Posterior vena cava (tissue), 2 donors: ENCODE results near the gene FFAR2. TPM values are rescaled to one million over a fixed set of nuclear protein-coding genes. Genes with fewer than 3 reads are reported as not detected.
A peak's percentile ranks its signal among the peaks of the same experiment; 100 is the strongest.
"Not testable (repeated sequence)": the region's sequence is repeated elsewhere in the genome, so short reads cannot be mapped to it uniquely, and the experiment has no call there.

Source experiments
- DNase-seq: peaks from one replicate; pipeline ENCODE4 v3.0.0-alpha.2; 2020; ENCODE audit warnings: low spot score
- intact Hi-C, 2 donors: fragments of 100-400 bp; cut with DNase I; formaldehyde crosslinking; loops; one replicate each; pipeline versions ENCODE4 v1.14.1 to v1.14.2; 2022 to 2023
- total RNA-seq, 2 donors: library from RNA; stranded (reverse); fragmentation: NEBNext Ultra II Directional; extraction: Animal tissue kit (Norgen Biotek cat#: 25700); gene quantifications; one replicate each; pipeline ENCODE4 v1.2.1, GENCODE V29; 2021
- donor health status: DM: yes; HTN: yes; CAD: no.
- donor health status: DM: yes; HTN: yes; CAD: no.

FFAR2 gene
- total RNA-seq, 2 donors from 2014 or later, result 0.95 to 1.8 TPM

DNA sequence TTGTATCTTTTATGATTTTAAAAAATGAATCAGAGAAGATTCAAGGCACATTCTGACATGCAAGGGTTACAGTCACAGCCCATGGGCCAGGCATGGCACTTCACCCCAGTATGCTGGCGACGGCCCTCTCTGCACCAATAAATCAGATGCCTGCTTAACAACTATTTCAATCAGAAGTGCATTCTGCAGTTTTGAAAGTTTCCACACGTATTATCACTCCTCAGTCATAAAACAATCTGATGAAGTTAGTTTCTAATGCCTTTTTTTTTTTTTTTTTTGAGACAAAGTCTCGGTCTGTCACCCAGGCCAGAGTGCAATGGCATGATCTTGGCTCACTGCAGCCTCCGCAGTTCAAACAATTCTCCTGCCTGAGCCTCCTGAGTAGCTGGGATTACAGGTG lies 28.3 kb upstream of the FFAR2 start:
- peak; percentile 14 for DNase-seq
- intact Hi-C loops, result no loop called here

DNA sequence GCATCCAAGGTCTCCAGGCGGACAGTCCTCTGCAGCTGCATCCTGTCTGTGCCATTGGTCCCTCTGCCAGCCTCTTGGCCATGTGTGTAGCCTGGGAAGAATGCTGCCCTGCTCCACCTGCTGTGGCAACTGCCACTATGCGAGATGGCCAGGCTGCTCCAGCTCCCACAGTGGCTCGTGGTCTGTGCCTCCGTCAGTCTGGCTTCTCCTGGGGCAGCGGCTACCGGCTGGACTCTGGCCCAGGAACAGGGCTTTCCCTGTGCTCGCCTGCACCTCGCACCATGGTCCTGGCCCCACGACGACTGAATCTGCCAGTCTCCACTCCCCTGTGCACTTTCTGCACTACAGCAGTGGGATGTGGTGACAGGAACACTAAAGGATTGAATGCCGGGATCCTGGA lies 26.7 kb upstream of the FFAR2 start:
- DNase-seq, result peak; percentile 52

DNA sequence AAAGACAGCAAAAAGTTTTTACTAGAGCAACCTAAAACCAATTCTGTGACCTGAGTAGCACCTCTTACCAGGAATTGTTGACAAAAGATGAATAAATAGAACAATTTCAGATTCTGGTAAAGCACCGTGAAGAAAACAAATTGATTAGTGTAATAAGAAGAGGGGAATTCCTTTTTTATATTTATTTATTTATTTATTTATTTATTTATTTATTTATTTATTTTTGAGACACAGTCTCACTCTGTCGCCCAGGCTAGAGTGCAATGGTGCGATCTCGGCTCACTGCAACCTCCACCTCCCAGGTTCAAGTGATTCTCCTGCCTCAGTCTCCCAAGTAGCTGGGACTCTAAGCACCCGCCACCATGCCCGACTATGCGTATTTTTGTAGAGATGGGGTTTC lies 24.7 kb upstream of the FFAR2 start:
- intact Hi-C loops, DNase-seq: not testable (repeated sequence)

More for the DNA sequence above, 26.7 kb upstream of the FFAR2 start:
- intact Hi-C loops, result no loop called here

DNA sequence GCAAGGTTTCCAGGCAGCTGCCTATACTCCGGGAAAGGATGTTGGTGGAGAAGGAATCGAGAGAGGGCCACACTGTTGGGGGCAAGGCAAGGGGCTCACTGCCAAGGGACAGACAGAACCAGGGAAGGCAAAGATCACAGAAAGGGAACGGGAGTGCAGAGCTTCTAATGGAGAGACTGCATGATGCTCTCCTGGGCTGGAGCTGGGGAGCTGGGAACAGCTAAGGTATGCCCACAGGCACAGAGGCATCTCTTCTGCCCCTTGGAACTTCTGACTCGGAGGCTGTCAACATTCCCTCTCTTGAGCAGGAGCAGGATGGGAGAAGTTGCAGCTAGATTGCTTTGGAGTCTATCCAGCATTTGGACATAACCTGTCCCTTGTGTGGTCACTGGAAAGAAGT lies 22.4 kb upstream of the FFAR2 start:
- intact Hi-C loops, result no loop called here
- peak; percentile 62 for DNase-seq

DNA sequence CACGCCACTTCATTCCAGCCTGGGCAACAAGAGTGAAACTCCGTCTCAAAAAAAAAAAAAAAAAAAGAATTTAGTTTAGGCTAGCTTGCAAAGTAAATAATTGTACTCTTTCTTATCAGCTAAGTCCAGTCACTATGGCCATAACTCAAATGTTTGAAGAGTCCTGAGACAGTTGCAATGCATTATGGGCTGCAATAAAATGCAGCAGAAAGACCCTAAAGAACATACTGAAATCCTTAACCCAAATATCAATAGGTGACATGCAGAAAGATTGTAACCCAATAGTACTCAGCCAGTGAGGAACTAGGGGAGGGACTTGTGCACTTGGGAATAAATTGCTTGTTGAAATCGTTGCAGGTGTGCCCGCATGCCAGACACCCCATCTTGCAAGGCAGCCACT lies 20.9 kb upstream of the FFAR2 start:
- intact Hi-C loops, result no loop called here
- DNase-seq, result no peak

DNA sequence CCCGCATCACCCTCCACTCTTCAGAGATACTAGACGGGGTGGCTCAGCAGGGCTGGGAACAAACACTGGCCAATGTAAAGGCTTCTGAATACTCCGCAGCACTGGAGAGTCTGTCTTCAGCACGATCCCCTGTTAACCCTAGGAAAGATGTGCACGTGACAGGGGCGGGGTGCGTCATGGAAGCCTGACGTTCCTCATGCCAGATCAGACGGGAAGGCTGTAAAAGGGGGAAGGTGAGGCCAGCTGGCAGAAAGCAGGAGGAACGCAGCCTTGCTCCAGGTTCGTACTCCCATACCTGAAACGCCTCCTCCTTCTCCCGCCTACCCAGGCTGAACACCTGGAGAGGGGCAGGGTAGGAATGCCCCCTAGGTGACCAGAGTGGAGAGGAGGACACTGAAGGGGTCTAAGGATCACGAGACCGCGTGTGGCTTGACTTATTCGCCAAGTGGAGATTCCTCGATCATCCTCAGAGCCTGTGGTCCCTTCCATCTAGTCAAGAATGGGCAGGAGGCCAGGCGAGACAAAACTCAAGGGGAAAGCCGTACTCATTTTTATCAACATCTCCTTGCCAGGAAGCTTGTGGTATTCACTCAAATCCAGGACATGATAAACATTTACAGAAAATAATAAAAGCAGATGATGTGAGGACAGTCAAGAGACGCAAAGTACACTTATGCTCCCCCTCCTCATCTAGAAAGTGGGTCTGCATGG lies 18.2 kb upstream of the FFAR2 start:
- intact Hi-C loops, result no loop called here
- no peak for DNase-seq

DNA sequence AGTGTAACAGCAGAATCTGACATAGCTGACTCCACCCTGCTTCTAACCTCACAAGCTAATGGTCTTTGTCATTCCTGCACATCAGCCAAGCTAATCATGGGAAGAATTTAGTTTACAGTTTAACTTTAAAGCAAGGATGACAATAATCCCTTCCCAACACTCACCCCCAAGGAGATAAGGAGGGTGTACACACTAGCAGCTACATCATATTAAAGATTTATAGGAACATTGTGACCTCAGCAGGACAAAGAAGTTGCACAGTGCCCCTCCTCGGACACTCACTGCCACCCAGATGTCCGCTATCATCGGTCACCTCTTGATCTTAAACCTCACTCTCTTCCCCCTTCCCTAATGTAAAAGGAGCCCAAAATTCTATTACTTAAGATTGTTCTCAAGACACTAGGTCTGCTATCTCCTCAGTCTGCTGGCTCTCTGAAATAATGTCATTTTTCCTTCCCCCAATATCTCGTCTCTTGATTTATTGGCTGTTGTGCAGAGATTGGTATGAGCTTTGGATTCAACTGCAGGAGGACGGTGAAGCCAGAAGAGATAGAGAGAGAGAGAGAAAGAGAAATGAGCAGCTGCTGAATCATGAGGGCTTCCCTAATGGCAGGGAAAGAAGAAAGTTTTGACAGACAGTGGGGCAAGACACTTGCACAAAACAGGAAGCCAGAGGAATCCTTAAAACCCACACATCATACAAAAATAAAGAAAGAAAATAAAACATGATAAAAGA lies 17.5 kb upstream of the FFAR2 start:
- intact Hi-C loops, result no loop called here
- DNase-seq, result no peak

DNA sequence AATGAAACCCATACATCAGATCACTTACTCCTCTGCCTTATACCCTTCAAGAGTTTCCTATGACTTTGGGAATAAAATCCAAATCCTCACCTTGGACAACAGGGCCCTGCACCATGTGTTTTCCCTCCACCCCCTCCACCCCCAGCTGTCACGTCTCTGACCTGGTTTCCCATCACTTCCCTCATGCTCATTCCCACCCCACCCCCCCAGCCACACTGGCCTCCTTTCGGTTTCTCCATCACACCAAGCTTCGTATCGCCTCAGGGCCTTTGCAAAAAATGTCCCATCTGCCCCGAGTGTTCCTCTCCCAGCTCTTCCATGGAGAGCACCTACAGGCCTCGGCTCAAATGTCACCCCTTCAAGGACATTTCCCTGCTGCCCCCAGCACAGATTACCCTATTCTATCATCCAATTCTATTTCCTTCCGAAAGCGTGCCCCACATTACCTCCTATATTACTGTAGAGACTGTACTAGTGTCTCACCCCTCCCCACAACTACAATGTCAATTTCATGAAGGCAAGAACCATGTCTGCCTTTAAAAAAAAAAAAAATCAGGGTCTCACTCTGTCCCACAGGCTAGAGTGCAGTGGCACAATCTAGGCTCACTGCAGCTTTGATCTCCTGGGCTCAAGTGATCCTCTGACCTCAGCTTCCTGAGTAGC lies 16.8 kb upstream of the FFAR2 start:
- intact Hi-C loops, result no loop called here
- DNase-seq, result no peak

DNA sequence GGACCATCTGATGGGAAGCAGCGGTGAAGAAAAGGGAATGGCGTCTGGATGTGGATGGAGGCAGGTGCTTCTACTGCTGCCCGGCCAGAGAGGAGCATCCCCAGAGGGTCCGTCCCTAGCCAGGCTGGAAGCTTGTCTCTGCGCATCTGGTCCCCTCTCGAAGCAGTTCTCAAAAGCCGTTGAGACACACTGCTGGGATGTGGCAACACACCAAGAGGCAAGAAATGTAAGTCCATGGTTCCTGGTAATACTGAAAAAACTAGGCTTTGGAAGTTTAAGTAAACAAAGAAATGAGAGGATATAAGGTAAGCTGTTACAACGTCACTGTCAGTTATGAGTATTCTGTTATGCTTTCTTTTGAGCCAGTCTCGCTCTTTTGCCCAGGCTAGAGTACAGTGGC lies 15.1 kb upstream of the FFAR2 start:
- intact Hi-C loops, result no loop called here
- no peak for DNase-seq

DNA sequence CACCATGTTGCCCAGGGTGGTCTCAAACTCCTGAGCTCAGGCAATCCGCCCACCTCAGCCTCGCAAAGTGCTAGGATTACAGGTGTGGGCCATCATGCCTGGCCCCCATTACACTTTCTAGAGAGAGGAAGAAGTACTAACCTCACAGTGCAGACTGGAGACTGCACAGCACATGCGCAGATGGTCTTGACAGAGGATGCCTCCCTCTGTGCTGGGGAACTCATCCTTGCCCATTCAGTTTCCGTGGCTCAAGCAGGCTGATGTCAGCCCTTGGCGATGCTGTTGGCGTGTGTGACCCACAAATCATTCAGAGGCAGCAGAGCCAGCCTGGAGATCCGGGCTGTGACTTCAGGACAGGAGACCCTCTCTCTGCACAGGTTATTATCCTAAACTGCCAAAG lies 14.6 kb upstream of the FFAR2 start:
- DNase-seq, result peak; percentile 37
- intact Hi-C loops, result no loop called here

DNA sequence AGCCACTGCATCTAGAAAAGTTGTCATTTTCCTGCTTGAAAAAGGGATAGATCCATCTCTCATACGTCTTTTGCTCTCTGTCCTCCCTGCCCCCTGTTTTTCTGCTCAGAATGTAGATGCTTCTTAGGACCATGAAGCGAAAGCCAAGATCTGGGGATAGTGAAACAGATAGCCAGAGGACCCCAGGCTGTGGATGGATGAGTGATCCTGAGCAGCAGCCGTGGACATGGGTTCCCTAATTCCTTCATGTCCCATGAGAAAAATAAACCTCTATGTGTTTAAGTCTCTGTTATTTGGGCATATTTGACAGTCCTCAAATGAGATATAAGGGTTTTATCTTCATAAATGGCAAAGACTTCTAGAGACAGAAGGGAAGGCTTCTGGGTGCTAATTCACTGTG lies 12.2 kb upstream of the FFAR2 start:
- DNase-seq, result peak; percentile 6
- intact Hi-C loops, result no loop called here

DNA sequence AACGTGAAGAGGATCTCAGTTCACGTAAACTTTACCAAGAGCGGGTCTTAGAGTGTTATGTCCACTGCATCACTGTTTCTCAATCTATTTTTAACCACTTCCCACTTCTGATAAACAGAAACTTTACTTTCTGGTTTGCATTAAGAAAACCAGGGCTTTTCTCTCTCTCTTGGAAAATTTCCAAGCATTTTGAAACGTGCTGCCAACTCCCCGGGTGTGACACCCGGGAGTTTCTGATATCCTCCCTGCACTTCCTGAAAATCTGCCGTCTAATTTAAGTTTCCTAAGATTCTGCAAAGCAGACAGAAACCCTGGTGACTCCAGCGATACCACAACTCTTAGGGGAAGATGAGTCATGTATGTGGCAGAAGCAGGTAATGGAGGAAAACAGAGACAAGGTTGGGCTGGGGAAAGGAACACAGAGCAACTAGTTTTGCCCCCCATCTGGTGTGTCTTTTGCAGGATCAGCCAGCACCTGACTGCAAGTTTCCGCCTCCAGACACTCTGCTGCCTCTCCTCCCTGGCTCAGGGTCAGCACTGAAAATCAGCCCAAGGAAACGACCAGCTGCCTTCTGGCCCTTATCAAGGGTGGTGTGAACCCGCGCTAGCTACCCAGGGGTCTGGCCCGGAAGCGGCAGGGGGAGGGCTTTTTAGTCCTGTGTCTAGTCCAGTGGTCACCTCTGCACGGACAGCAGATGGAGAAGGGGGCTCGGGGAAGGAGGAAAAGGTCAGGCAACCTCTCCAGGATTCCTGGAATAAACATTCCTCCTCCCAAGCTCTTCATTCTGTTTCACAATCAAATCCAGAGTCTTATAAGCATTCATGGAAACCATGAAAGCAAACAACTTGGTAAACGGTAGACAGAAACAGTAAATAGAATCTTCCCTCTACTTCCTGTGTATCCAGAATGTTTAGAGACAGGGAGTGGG lies 11.3 kb upstream of the FFAR2 start:
- DNase-seq, result peak; percentile 57

DNA sequence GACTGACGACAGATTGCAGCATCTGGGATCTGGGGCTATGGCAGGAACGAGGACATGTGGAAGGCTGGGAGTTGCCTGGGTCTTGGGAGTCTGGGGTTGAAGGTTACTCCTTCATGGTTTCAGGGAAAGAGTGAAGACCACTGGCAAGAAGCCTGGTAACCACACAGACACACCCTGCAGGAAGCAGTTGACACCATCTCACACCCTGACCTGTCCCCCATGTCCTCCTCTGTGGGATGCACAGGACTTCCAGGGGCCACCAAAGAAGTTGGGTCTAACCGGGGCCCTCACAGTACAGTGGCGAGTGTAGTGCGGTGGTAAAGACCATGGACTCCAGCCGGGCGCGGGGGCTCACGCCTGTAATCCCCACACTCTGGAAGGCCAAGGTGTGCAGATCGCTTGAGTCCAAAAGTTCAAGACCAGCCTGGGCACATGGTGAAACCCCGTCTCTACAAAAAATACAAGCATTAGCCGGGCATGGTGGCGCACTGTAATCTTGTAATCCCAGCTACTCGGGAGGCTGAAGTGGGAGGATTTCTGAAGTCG lies 10.6 kb upstream of the FFAR2 start:
- peak; percentile 51 for DNase-seq
- intact Hi-C loops, result no loop called here

More for the DNA sequence above, 11.3 kb upstream of the FFAR2 start:
- intact Hi-C loops, result no loop called here

DNA sequence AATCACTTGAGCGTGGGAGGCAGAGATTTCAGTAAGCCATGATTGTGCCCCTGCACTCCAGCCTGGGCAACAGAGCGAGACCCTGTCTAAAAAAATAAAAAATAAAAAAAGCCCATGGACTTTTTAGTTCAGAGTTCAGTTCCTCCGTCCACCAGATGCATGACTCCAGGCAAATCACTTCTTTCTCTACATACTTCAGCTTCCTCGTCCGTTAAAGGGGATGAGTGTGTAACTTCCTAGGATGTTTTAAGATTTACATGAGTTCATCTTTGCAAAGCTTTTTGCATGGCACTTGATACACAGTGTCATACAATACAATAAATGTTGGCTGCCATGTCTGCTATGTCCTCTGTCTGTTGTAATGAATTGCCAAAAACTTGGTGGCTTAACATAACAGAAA lies 10.0 kb upstream of the FFAR2 start:
- no peak for DNase-seq
- intact Hi-C loops, result no loop called here

DNA sequence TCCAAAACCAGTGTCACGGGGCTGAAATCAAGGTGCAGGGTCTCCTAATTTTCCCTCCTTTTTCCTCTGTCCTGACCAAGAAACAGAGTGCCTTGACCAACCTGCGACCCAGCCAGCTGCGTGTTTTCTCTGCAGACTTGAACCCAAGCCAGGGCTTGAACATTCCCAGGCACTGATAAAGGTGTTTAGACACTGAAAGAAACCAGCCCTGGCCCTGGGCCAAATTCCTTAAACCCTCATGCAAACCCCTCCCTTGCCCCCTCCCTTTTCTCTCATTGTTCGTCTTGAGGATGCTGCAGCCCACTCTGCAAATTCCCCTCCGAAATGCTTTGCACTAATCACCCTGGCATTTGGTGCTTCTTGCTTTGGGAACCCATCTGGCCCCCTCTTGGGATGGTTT lies 9.5 kb upstream of the FFAR2 start:
- peak; percentile 29 for DNase-seq
- intact Hi-C loops, result no loop called here

DNA sequence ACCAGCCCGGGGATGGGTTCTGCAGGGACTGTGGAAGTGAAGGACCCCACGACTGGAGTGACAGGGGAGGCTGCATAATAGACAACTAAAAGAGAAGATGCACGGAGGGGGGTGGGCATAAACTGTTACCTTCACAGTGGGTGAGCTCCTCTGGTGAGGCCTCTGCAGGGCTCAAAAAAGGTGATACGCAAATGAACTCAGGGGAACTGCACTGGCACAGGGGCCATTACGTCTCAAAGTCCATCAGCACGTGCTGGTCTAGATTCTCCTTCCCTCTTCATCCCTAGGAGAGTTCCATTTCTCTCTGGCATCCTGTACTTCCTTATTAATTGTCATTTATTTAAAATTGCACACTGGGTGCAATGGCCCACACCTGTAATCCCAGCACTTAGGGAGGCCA lies 8.1 kb upstream of the FFAR2 start:
- intact Hi-C loops, result no loop called here
- DNase-seq, result peak; percentile 15

DNA sequence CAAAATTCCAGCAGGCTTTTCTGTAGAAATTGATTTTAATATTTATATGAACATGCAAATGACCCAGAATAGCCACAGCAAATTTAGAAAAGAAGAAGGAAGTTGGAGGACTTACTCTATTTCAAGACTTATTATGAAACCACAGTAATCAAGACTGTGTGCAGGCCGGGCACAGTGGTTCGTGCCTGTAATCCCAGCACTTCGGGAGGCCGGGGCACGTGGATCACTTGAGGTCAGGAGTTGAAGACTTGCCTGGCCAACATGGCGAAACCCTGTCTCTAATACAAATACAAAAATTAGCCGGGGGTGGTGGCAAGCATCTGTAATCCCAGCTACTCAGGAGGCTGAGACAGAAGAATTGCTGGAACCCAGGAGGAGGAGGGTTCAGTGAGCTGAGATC lies 6.0 kb upstream of the FFAR2 start:
- intact Hi-C loops, result no loop called here
- peak; percentile 85 for DNase-seq

DNA sequence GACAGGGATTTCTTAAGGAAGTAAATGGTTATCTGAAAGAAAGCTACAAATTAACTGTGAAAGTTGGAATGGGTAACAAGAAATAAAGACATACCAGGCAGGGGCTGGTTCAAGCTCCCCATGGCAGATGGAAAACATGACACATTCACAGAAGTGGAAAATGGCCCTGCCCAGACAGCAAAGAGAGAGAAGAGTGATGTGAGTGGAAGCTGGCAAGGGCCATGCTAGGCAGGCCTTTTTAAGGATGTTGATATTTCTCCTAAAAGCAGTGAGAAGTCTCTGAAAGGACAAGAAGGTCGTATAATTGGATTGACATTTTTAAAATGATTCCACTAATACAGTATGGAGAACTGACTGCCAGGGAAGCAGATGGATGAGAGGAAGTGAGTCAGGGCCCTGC lies 3.3 kb upstream of the FFAR2 start:
- no peak for DNase-seq
- intact Hi-C loops, result no loop called here
